DOHH2 (cell line): ENCODE results near the gene WDR27.

Experiments
- H3F3A ChIP-seq: fragments of 200-600 bp; sonication (generic), shearing (Covaris generic); 2 replicates; pipeline ENCODE4 v1.6.0; 2016; ENCODE audit warnings: antibody characterized with exemption, mild to moderate bottlenecking; ENCODE audit not compliant: control insufficient read depth, insufficient read depth
- H3K27ac ChIP-seq: fragments of 200-600 bp; sonication (generic); 2 replicates; pipeline ENCODE4 v1.5.1; 2014; ENCODE audit warnings: low read depth, mild to moderate bottlenecking, low read length, moderate library complexity
- H3K27me3 ChIP-seq: fragments of 200-600 bp; sonication (generic); 2 replicates; pipeline ENCODE4 v1.6.1; 2014; ENCODE audit warnings: mild to moderate bottlenecking, low read length, mixed read lengths; ENCODE audit not compliant: control insufficient read depth
- H3K36me3 ChIP-seq: fragments of 200-600 bp; sonication (generic); 2 replicates; pipeline ENCODE4 v1.6.1; 2014; ENCODE audit warnings: mild to moderate bottlenecking, low read length, moderate library complexity, mixed read lengths; ENCODE audit not compliant: control insufficient read depth
- H3K4me1 ChIP-seq: fragments of 200-600 bp; sonication (generic); 2 replicates; pipeline ENCODE4 v1.6.1; 2014; ENCODE audit warnings: mild to moderate bottlenecking, low read length, mixed read lengths; ENCODE audit not compliant: control insufficient read depth
- H3K4me2 ChIP-seq: fragments of 200-600 bp; sonication (generic); 2 replicates; pipeline ENCODE4 v1.6.0; 2014; ENCODE audit warnings: mild to moderate bottlenecking, low read length, moderate library complexity
- H3K4me3 ChIP-seq: fragments of 200-600 bp; sonication (generic); 2 replicates; pipeline ENCODE4 v1.5.1; 2014; ENCODE audit warnings: mild to moderate bottlenecking, low read length, mixed read lengths
- H3K79me2 ChIP-seq: fragments of 200-600 bp; sonication (generic); 2 replicates; pipeline ENCODE4 v1.6.1; 2014; ENCODE audit warnings: mild to moderate bottlenecking, low read length, mixed read lengths; ENCODE audit not compliant: control insufficient read depth
- H3K9me2 ChIP-seq: fragments of 200-600 bp; sonication (generic); replicated peaks from 2 replicates; pipeline ENCODE4 v1.6.1; 2014; ENCODE audit warnings: mild to moderate bottlenecking, low read length, mixed read lengths; ENCODE audit not compliant: control insufficient read depth
- H3K9me3 ChIP-seq: fragments of 200-600 bp; sonication (generic); 2 replicates; pipeline ENCODE4 v1.6.1; 2014; ENCODE audit warnings: antibody characterized with exemption, low read length, mixed read lengths; ENCODE audit not compliant: control insufficient read depth, insufficient read depth
- H4K20me1 ChIP-seq: fragments of 200-600 bp; sonication (generic); 2 replicates; pipeline ENCODE4 v1.6.0; 2014; ENCODE audit warnings: low read depth, mild to moderate bottlenecking, antibody characterized with exemption, low read length, moderate library complexity; ENCODE audit not compliant: control insufficient read depth, insufficient read depth
- EZH2phosphoT487 ChIP-seq: fragments of 200-600 bp; sonication (generic); IDR thresholded peaks from 2 replicates; pipeline ENCODE4 v1.6.1; 2017; ENCODE audit warnings: borderline replicate concordance, mild to moderate bottlenecking, antibody characterized with exemption, low read length, moderate library complexity, mixed read lengths
- TF ChIP-seq, protein P1 (sequence below): fragments of 200-600 bp; sonication (generic); IDR thresholded peaks from one replicate; pipeline ENCODE4 v1.5.1; 2014; ENCODE audit warnings: antibody characterized with exemption, mild to moderate bottlenecking, low read depth, low read length; ENCODE audit not compliant: poor library complexity, severe bottlenecking

WDR27 gene

DNA sequence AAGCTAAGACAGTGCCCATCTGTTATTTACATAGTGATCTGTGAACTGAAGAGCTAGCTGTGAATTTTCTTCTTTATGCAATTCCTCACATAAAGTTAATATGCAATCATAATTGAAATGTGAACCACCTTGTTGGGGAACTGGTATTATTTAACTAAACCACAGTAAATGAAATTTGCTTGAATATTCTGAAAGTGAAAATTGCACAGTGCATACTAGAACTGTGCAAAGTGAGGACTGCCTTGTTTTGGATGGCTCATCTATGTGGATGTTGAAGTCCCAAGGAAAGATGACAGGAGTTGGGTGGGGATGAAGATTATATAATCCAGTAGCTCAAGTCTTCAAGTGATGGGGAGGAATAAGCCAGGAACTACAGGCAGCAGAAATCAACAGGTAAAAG, 28.1 kb upstream of the WDR27 start:
- Histone ChIP-seq H3K36me3 (peaks cover 9% of the 10 kb centered on the region), H3K27me3 (no peaks in the 10 kb centered on the region), H3K79me2 (peaks cover 11% of the 10 kb centered on the region), H3K9me2 (no peaks in the 10 kb centered on the region), H3K4me3 (no peak overlapping the region), H3K4me2 (no peak overlapping the region), H3K9me3 (no peaks in the 10 kb centered on the region), H3K27ac (no peak overlapping the region), H4K20me1 (no peaks in the 10 kb centered on the region), H3F3A (peaks cover 20% of the 10 kb centered on the region), H3K4me1 (peaks cover 45% of the 10 kb centered on the region)
- TF ChIP-seq, protein P1, sequence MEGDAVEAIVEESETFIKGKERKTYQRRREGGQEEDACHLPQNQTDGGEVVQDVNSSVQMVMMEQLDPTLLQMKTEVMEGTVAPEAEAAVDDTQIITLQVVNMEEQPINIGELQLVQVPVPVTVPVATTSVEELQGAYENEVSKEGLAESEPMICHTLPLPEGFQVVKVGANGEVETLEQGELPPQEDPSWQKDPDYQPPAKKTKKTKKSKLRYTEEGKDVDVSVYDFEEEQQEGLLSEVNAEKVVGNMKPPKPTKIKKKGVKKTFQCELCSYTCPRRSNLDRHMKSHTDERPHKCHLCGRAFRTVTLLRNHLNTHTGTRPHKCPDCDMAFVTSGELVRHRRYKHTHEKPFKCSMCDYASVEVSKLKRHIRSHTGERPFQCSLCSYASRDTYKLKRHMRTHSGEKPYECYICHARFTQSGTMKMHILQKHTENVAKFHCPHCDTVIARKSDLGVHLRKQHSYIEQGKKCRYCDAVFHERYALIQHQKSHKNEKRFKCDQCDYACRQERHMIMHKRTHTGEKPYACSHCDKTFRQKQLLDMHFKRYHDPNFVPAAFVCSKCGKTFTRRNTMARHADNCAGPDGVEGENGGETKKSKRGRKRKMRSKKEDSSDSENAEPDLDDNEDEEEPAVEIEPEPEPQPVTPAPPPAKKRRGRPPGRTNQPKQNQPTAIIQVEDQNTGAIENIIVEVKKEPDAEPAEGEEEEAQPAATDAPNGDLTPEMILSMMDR, result no peak
- no peak for TF ChIP-seq EZH2phosphoT487

DNA sequence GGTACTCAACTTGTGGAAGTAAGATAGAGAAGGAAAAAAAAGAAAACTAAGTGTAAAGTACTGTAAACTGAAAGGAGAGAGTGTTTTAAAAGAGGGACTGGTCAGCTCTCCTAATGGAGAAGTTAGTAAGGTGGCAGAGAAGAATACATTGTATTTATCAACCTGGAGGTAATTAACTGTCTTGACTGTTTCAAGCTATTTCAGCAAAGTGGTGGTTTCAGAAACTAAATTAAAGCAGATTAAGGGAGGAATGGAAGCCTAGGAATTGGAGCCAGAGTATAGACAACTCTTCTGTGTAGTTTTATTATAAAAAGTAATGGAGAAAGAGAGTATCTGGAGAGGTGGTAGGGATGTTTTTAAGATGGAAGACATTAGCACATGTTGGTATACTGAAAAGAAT, 25.1 kb upstream of the WDR27 start:
- no peaks in the 10 kb centered on the region for H3K27me3 ChIP-seq
- peaks cover 32% of the 10 kb centered on the region for H3K79me2 ChIP-seq
- peak overlapping the region; percentile 87 for H3K4me2 ChIP-seq
- TF ChIP-seq, protein P1, result no peak
- no peak for TF ChIP-seq EZH2phosphoT487
- H3F3A ChIP-seq, result peaks cover 24% of the 10 kb centered on the region
- peaks cover 8% of the 10 kb centered on the region; the same call in 1 of the 2 replicates for H4K20me1 ChIP-seq
- no peaks in the 10 kb centered on the region for H3K9me3 ChIP-seq
- no peaks in the 10 kb centered on the region for H3K9me2 ChIP-seq
- peaks cover 45% of the 10 kb centered on the region for H3K4me1 ChIP-seq
- no peak overlapping the region for H3K27ac ChIP-seq
- H3K4me3 ChIP-seq, result no peak overlapping the region
- H3K36me3 ChIP-seq, result peaks cover 18% of the 10 kb centered on the region

DNA sequence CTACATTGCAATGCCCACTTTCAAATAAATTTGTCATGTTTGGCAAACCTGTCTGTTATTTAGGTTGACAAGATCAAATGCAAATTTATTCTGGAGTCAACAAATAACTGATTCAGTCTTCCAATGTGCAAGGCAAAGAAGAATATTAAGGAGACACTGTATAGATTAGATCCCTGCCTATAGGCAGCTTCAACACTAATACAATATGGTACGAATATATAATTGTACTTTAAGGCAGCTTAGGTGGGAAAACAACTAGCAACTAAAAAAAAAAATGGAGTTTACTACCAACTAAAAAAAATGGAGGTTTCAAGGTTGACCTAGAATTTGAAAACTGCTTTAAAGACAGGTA, 24.2 kb upstream of the WDR27 start:
- H3K27ac ChIP-seq, result no peak overlapping the region
- peaks cover 53% of the 10 kb centered on the region for H3K4me1 ChIP-seq
- no peaks in the 10 kb centered on the region for H3K9me3 ChIP-seq
- peaks cover 8% of the 10 kb centered on the region; the same call in 1 of the 2 replicates for H4K20me1 ChIP-seq
- TF ChIP-seq, protein P1, result no peak
- no peak for TF ChIP-seq EZH2phosphoT487
- peaks cover 41% of the 10 kb centered on the region for H3K79me2 ChIP-seq
- no peaks in the 10 kb centered on the region for H3K9me2 ChIP-seq
- H3K4me2 ChIP-seq, result peak overlapping the region; percentile 87
- no peaks in the 10 kb centered on the region for H3K27me3 ChIP-seq
- H3K4me3 ChIP-seq, result peak overlapping the region; percentile 83
- peaks cover 21% of the 10 kb centered on the region for H3K36me3 ChIP-seq
- H3F3A ChIP-seq, result peaks cover 22% of the 10 kb centered on the region
